ENCODE measurements around the gene PREP.
A peak's percentile ranks its signal among the peaks of the same experiment; 100 is the strongest.

PREP gene

DNA sequence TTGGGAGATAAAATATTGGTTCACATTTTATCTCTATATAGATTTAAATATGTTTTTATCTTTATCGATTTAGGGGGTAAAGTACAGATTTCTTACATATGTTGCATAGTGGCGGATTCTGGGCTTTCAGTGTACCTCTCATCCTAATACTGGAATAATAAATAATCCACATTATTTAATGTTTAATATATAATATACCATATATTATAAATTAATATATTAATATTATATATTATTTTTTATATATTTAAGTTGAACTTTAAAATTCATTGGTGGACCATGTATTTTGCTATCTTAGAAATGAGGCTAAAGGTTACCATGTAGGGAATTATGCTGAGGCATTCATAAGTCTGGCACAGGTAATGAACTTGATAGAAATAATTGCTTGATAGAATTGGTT is 133.5 kb downstream of the PREP start:
- Mint-ChIP-seq H3K9me3 (peaks cover 11% of the 10 kb centered on the region), H3K4me3 (no peak overlapping the region), H3K36me3 (ENCODE audit: low read depth) (peaks cover 4% of the 10 kb centered on the region), H3K27ac (no peak overlapping the region), H3K27me3 (ENCODE audit: low read depth) (no peaks in the 10 kb centered on the region), H3K4me1 (peaks cover 18% of the 10 kb centered on the region)
- TF ChIP-seq, protein P1, sequence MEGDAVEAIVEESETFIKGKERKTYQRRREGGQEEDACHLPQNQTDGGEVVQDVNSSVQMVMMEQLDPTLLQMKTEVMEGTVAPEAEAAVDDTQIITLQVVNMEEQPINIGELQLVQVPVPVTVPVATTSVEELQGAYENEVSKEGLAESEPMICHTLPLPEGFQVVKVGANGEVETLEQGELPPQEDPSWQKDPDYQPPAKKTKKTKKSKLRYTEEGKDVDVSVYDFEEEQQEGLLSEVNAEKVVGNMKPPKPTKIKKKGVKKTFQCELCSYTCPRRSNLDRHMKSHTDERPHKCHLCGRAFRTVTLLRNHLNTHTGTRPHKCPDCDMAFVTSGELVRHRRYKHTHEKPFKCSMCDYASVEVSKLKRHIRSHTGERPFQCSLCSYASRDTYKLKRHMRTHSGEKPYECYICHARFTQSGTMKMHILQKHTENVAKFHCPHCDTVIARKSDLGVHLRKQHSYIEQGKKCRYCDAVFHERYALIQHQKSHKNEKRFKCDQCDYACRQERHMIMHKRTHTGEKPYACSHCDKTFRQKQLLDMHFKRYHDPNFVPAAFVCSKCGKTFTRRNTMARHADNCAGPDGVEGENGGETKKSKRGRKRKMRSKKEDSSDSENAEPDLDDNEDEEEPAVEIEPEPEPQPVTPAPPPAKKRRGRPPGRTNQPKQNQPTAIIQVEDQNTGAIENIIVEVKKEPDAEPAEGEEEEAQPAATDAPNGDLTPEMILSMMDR (IDR thresholded peaks at IDR 0.05; ENCODE audit: unreplicated experiment in 3 of 3), result no peak

DNA sequence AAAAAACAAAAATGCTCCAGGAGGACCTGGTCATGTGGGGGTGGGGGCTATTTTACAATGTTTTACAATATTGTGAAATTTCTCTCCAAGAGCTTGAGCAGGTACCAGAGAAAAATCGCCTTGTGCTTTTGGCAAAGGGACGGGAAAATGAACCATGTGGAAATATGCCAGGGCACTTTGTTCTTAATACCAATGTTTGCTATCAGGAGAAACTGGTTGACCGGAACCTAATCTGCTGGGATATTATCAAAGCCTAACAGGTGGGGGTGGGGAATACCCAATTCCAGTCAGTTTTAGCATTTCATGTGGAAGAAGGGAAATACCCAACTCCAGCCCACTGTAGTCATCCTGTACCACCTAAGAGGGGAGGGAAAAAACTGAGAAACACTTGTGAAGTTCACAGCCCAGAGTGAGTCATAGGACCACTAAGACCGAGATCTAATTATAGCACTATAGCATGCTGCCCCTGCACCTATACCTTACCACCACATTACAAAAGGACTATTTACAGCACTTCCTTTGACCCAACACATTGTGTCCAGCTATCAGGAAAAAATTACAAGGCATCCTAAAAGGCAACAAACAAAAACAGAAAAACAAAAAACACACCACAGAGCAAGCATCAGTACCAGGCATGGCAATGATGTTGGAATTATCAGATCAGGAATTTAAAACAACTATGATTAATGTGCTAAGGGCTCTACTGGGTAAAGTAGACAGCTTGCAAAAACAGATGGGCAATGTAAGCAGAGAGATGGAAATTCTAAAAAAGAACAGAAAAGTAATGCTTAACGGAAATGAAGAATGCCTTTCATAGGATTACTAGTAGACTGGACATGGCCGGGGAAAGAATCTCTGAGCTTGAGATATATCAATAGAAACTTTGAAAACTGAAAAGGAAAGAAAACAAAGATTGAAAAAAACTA is 138.9 kb downstream of the PREP start:
- no peak overlapping the region for H3K4me3 Mint-ChIP-seq

DNA sequence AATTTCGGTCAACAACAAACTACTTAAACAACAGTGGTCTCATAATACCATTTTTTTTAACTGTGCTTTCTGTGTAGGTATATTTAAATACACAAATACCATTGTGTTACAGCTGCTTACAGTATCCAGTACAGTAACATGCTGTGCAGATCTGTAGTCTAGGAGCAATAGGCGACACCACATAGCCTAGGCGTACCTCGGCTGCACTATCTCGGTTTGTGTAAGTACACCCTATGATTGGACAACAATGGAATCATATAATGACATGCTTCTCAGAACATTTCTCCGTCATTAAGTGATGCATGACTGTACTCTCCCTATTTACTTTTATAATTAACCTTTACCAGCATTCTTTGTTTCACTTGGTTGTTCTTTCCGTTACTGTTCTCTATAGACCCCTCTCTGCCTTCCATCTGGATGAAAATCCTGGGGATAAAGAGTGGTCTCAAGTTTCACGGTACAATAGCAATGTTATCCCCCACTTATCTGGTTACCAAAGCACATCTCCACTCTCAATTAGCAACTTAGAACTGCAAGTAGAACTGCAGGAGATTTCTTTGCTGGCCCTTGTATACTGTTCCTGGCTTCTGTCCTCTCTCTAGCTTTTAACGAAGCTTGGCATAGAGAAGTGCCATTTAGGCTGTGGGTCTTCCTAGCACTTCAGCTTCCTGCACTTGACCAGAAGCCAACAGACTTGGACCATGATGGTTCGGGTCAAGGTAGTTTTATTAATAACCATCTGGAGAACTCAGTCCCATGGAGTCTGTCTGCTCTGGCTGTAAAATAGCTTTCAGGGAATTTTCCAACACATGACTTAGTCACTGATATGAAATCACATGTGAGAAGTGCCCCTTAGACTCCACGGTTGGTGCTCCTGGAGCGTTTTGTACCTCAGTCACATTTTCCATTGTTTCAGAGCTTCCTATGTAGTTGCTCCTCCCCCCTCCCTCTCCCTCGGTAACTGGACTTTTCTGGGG is 142.7 kb downstream of the PREP start:
- no peaks in the 10 kb centered on the region for H3K36me3 Mint-ChIP-seq (ENCODE audit: low read depth)
- H3K9me3 Mint-ChIP-seq, result peaks cover 6% of the 10 kb centered on the region
- H3K4me3 Mint-ChIP-seq, result no peak overlapping the region
- TF ChIP-seq, protein P1 (IDR thresholded peaks at IDR 0.05; ENCODE audit: unreplicated experiment in 3 of 3), result no peak
- H3K27ac Mint-ChIP-seq, result no peak overlapping the region
- no peaks in the 10 kb centered on the region for H3K27me3 Mint-ChIP-seq (ENCODE audit: low read depth)
- peaks cover 42% of the 10 kb centered on the region for H3K4me1 Mint-ChIP-seq

More for the DNA sequence above, 138.9 kb downstream of the PREP start:
- Mint-ChIP-seq H3K27ac (no peak overlapping the region), H3K9me3 (peaks cover 11% of the 10 kb centered on the region), H3K27me3 (ENCODE audit: low read depth) (no peaks in the 10 kb centered on the region), H3K36me3 (ENCODE audit: low read depth) (peaks cover 4% of the 10 kb centered on the region), H3K4me1 (peaks cover 17% of the 10 kb centered on the region)
- TF ChIP-seq, protein P1 (IDR thresholded peaks at IDR 0.05; ENCODE audit: unreplicated experiment in 3 of 3), result no peak

DNA sequence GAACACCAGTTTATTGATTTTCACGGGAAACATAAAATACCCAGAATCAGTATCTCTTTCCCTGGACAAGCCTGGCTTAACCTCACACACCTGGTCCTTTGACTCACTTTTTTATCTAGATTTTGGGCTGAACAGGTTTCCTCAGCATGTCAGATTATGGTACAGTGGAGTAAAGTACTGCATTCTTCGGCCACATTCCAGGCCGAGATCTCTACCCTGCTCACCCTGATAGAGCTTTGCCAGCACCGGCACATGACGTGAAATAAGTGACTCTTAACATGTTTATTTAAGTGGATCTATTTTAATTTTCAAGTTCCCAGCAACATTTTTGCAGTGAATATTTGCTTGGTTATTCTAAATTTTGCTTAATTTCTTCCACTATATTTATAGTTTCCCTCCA is 144.1 kb downstream of the PREP start:
- Mint-ChIP-seq H3K9me3 (peaks cover 6% of the 10 kb centered on the region), H3K27ac (no peak overlapping the region), H3K36me3 (ENCODE audit: low read depth) (no peaks in the 10 kb centered on the region), H3K4me1 (peaks cover 42% of the 10 kb centered on the region), H3K4me3 (no peak overlapping the region), H3K27me3 (ENCODE audit: low read depth) (no peaks in the 10 kb centered on the region)
- TF ChIP-seq, protein P1 (IDR thresholded peaks at IDR 0.05; ENCODE audit: unreplicated experiment in 3 of 3), result no peak

DNA sequence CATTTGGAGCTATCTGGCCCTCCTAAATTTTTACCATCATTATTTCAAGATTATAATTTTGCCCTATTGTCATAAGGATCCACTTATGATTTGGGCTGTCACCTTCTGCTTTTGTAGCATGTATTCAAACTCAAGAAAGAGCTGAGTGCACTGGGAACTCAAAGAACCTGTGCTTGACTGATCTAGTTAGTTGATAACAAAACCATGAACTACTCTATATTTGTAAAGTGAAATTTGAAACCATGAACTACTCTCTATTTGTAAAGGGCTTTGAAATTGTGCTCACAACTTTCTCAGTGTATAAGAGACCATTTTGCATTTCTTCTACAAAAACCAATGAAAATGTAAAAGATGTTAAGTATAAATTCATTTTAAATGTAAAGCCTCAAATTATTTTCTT is 145.5 kb downstream of the PREP start:
- H3K9me3 Mint-ChIP-seq, result peaks cover 6% of the 10 kb centered on the region
- H3K4me3 Mint-ChIP-seq, result no peak overlapping the region
- TF ChIP-seq, protein P1 (IDR thresholded peaks at IDR 0.05; ENCODE audit: unreplicated experiment in 3 of 3), result no peak
- H3K27ac Mint-ChIP-seq, result peak overlapping the region in 1 of 3 experiments; percentile 30
- no peaks in the 10 kb centered on the region for H3K27me3 Mint-ChIP-seq (ENCODE audit: low read depth)
- H3K4me1 Mint-ChIP-seq, result peaks cover 42% of the 10 kb centered on the region
- H3K36me3 Mint-ChIP-seq (ENCODE audit: low read depth), result no peaks in the 10 kb centered on the region
